ENCODE results near the gene PHACTR3.

PHACTR3 gene

DNA sequence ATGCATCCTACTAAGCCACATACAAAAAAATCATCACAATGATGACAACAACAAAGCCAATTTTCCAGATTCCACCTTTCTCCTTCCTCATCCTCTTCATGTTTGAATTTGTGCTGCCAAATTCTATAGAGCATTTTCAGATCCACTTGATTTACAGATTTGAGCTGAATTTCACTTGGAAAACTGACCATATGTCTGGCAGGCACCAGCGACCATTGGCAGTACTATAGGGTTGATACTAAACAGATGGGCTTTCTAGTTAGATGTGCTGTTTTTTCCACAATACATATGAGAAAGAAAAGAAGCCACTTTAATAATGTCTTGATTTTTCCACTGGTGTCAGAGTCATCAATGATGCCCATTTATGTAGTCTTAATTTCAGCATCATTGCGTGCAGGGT lies 127.0 kb downstream of the PHACTR3 start:
- no peak for DNase-seq (ENCODE audit: low read depth in 2 of 2)

DNA sequence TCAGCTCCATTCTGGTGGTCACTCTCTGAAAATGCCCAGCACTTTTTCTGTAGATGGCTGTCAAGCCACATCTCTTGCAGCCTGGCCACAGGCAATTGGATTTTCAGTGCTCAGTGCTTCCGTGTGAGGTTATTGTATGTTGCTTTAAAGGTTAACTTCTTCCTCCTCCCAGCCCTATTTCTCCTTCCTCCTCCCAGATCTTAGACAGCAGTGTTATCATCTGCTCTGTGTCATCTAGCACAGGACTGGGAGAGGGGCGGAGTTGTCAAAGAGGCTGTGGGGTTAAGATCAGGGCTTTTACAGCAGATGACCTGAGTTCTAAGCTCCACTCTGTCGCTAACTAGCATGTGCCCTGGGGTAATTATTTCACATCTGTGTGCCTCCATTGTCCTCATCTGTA lies 129.0 kb downstream of the PHACTR3 start:
- no peak for DNase-seq (ENCODE audit: low read depth in 2 of 2)

DNA sequence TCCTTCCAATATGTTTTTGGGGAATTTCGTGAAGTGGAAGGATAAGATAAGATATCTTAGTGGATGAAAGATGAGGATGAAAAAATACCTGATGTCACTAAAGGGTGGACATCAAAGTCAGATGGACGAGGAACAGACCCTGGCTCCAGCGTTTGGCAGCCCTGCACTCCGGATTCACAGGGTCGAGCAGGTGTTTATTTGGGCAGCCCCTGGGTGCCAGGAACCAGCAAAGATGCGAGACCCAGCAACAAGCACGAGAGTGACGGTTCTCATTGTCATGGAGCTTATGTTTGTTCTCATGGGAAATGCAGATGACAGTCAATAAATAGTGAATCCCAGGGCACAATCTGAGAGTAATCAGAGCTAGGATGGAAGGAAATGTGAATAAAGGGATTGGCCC lies 131.1 kb downstream of the PHACTR3 start:
- DNase-seq (ENCODE audit: low read depth in 2 of 2) = no peak

DNA sequence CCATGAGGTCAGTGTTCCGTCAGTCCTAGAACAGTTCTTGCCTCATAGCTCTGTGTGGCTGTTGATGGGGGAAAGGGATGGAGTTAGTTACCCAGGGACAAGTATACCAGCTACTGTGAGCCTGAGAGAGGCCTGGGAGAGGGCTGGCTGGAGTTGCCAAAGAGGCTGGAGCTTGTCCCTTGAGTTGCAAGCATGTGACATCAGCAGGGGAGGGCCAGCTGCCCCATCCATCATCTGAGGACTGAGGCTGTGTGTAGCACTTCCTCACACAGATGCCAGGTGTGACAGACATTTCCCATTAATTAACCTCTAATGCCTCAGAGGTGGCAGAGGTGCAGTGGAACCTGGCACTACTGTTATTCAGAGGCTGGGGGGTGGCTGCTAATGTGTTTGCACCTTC lies 131.6 kb downstream of the PHACTR3 start:
- no peak for DNase-seq (ENCODE audit: low read depth in 2 of 2)

DNA sequence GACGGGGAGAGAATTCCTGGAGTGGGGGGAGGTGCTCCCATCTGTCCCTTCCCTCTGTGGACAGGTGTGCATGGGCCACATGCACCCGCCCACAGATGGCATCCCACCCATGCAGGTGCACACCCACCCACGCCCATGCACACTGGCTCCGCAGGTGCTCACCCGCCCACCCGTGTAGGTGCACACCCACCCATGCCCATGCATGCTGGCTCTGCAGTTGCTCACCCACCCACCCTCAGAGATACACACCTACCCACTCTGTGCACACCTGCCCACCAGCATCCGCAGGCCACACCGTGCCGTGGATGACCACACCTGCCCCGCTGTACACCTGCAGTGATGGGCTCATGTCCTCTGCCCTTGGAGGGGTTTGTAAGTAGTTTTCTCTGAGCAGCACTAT lies 132.0 kb downstream of the PHACTR3 start:
- no peak for DNase-seq (ENCODE audit: low read depth in 2 of 2)

DNA sequence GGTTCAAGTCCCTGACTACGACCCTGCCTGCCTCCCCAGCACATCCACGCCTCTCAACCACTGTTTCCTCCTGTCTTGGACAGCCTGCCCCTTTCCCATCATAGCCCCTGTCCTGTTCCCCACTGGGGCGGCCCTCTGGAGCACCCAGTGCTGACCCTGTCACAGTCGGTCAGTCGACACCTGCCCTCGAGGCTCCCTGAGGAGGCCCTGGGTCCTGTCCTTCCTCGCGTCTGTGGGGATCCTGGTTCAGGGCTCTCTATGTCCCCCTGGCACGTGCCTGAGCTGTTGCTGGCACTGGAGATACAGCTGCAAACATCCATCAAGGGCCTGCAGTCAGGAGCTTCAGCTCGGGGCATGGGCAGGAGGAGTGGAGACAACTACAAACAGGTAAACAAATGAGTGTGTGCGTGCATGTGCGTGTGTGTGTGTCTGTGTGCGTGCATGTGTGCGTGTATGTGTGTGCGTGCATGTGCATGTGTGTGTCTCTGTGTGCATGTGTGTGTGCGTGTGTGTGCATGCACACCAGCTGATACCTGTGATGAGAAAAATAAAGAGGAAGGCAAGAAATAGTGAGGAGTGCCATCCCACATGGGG lies 132.8 kb downstream of the PHACTR3 start:
- DNase-seq (ENCODE audit: low read depth in 2 of 2) = no peak

DNA sequence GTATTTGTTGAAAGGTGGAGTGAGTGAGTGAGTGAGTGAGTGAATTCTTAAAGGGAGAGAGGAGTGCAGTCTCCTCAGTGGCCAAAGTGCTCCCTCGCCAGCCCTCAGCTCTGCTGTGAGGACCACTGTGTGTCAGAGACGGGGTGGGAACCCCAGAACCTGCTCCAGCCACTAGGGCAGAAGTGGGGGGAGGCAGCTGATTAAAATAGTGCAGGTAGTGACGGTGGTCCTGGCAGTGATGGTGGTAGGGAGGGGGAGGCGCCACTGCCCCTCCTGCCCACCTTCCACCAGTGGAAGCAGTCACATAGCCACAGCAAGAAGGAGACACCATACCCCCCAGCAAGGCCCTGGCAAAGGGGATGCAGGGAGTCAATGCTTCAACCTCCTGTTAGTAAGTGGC lies 133.5 kb downstream of the PHACTR3 start:
- no peak for DNase-seq (ENCODE audit: low read depth in 2 of 2)

DNA sequence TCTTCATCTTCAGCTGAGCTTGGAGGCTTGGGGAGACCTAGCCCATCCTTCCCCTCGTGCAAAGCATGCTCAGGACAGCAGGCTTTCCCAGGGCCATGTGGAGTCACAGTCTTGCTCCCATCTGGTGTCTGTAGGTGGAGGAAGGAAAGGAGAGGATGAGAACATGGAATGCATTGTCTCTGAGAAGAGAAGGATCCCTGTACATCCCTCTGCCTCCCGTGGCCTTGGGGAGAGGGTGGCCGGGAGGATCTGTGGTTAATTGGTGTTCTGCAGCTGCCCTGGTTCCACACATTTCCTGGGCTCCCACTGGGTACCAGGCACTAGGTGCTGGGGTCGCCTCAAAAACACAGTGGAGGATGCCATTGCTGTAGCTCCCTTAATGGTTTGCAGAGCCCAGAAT lies 134.5 kb downstream of the PHACTR3 start:
- DNase-seq (ENCODE audit: low read depth in 2 of 2) = no peak

DNA sequence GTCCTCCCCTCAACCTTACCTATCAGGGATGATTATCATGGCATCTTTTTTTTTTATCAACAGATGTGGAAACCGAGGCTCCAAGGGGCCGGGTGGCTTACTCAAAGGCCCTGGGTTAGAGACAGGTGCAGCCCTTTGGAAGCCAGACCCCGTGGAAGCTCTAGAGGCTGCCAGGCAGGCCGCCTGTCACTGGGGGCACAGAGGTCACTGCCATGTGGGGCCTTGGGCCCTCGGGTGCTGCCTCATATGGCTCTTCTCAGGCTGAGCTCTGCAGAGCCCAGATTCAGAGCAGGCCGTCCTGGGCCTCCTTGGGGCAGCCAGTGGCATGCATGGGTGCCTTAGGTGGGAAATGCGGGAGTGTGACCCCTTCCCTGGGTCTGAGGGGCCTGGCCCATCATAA lies 136.3 kb downstream of the PHACTR3 start:
- DNase-seq (ENCODE audit: low read depth in 2 of 2) = no peak

DNA sequence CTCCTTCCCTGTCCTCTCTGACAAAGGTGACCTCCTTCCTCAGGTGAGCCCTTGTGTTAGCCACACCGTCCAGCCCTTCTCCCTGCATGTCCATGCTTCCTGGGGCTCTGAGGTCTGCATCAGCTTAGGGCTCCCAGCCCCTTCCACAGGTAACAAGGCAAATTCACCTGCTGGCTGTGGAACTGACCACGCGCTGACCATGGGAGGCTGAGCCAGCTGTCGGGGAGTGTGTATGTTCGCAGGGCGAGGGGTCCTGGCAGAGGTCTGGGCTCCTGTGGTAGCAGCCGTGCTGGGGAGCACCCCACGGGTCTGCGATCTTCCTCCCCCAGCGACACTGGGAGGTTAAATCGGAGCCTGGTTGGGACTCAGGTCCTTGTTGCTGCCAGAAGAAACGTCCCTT lies 136.7 kb downstream of the PHACTR3 start:
- DNase-seq (ENCODE audit: low read depth in 2 of 2) = no peak

DNA sequence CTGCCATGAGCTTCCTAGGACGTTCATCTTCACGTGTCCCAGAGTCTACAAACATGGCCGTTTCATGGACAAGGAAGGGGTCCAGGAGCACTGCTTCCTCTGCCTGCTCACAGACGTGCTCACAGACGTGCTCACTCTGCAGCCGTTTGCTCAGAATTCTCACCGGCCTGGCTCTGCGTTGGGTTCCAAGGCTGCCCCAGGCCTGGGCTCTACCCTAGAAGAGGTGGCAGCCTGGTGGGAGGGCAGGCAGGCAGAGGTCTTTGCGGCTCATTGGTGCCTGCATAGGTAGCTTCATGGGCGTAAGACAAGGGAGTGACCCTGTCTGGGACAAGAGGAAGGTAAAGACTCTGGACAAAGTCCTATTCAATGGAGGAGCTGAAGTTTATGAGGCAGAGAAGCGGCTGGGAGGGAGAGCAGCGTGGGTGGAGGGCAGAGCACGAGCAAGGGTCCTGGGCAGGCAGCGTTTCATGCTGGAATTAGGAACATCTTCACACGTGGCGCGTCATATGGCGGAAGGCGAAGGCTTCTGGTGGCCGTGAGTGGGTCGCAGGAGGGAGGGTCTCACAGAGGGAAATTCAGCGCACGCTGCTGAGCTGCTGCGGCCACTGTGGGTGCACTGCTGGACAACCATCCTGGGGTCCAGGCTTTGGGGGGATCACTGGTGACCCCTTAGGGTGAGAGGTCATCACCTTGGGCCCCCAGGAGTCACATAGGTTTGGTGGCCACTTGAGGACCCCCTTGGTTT lies 138.2 kb downstream of the PHACTR3 start:
- DNase-seq (ENCODE audit: low read depth in 2 of 2) = no peak

DNA sequence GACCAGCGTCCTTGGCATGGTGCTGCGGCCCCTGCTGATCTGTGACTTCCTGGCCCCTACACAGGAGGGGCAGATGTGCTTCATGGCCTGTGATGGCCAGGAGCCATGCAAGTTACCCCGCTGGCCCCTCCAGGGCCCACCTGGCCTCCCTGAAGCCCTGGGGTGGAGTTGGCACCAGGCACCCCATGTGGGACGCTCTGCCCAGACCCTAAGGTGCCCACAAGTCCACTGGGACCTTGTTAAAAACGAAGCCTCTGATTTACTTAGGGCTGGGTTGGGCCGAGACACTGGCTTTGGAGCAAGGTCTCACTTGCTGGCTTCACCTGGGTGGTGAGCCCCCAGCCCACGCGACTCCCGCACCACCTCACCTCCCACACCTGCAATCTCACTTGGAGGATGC lies 139.0 kb downstream of the PHACTR3 start:
- DNase-seq (ENCODE audit: low read depth in 2 of 2) = no peak

DNA sequence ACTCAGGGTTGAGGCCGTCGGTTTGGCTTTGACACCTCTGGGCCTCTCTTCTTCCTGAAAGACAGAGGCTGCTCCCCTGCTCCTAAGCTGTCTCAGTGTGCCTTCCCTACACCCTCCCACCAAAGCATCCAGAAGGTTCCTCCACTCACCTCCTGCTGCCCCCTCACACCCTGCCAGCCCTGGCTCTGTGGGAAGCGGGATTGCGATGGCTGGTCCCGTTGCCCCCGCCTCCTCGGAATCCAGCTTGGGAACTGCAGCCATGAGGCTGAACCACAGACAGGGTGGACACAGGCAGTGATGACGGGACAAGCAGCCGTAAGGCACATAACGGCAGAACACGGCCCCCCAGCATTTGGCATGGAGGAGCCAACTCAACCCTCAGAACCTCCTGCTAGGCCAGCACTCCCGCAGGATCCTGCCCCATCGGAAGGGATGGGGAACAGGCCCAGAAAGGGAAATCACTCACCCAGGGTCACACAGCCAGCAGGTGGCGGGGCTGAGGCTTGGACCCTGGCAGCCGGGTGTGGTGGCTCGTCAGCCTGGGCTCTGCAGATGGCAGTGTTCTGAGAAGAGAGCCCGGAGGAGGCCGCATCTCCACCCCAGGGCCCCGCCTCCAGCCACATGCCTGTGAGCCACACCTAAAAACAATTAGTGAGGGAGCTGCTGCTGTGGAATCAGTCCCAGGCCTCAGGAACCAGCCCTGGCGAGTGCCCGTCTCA lies 139.6 kb downstream of the PHACTR3 start:
- DNase-seq (ENCODE audit: low read depth in 2 of 2) = no peak

DNA sequence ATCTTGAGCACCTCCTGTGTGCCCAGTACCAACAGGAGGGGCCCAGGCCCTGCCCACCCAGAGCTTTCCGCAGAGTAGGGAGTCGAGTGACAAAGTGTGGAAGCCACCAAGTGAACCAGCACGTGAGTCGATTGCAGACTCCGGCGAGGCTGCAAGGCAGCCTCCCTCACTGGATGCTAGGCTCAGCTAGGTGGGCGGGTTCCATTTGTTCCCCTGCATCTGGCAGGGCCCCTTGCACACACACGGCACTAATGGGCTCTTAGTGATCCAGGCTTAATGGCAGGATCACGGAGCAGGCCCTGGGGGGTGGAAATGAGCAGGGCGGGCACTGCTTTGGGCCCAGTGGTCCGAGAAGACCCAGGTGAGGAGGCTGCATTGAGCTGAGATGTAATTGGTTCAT lies 140.4 kb downstream of the PHACTR3 start:
- DNase-seq (ENCODE audit: low read depth in 2 of 2) = no peak

DNA sequence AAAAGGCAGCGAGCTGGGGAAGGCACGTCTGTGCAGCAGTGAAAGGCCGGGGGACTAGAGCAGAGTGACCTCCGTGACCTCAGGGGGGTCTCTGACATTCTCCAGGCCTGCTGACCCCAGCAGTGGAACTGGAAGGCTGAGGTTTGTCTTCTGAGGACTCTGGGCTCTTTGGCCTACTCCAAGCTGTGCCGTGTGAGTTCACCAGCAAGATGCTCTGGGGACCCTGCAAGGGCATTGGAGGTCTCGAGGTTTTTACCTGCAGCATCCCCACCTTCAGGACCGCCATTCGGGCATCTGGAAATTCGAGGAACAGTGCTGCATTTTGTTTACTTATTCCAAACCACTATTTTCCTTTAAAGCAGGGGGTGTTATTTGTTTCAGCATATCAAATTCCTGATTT lies 140.9 kb downstream of the PHACTR3 start:
- DNase-seq (ENCODE audit: low read depth in 2 of 2) = no peak

DNA sequence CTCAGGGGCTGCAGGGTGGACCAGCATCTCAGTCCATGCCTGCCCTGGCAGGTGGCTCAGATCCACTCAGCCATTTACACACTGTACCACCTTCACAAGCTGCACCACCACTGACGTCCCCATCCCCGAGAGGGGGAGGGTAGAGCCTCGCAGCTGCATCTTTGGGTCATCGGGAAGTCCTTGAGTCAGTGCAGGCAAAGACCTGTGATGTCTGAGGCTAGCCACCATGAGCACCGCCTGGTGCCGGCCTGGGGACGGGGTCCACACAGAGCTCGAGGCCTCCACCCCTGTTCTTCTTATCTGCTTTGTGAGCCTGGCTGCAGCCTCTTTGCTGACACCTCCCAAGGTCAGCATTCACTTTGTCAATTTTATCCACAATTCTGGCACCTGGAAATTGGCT lies 141.4 kb downstream of the PHACTR3 start:
- no peak for DNase-seq (ENCODE audit: low read depth in 2 of 2)

DNA sequence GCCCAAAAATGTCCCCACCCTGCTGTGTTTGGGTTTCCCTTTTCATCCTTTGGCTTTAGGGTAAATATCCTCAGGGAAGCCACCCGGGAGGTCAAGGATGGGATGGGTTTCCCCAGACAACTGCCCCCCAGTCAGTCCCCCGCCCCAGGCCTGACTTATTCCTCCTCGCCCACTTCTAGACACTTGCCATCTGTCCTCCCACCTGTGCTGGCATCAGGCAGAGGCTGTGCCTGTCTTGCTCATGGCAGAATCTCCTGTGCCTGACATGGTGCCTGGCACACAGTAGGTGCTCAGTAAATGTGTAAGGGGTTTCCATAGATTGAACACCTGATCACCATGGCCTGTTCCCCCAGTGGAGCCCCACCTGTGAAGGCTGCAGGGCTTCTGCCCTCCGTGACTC lies 141.8 kb downstream of the PHACTR3 start:
- no peak for DNase-seq (ENCODE audit: low read depth in 2 of 2)

DNA sequence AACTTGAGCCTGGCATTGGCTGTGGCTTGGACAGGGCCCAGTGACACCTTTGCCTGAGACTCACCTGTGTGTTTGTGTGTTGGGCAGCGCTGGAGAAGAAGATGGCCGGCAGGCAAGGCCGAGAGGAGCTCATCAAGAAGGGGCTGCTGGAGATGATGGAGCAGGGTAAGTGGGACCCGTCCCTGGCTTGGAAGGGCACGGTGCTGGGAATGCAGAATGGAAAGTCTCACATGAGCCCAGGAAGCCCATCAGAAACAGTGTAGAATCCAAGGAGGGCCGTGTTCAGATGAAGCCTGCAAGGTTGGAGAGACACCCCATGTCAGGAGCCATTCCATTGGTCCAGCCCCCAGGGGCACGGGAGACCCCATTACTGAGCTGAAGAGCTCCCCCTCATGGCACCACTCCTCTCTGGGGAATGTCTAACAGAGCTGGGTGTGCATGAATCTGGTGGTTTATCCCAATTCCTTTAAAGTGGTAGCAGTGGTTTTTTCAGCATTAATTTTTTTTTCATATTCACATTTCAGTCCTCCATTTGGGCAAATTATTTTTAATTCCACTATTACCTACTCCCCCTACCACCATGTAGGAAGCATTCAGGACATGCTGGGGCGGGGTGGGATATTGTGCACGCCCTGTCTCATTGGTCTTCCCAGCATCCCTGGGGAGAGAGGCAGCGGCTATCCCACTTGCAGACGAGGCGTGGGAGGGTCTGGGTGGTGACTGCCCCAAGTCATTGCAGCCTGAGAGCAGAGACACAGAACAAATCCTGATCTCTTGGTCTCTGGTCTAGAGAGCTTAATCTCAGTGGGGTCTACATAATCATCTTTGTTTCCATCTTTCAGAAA lies 143.6 kb downstream of the PHACTR3 start:
- DNase-seq (ENCODE audit: low read depth in 2 of 2) = no peak

DNA sequence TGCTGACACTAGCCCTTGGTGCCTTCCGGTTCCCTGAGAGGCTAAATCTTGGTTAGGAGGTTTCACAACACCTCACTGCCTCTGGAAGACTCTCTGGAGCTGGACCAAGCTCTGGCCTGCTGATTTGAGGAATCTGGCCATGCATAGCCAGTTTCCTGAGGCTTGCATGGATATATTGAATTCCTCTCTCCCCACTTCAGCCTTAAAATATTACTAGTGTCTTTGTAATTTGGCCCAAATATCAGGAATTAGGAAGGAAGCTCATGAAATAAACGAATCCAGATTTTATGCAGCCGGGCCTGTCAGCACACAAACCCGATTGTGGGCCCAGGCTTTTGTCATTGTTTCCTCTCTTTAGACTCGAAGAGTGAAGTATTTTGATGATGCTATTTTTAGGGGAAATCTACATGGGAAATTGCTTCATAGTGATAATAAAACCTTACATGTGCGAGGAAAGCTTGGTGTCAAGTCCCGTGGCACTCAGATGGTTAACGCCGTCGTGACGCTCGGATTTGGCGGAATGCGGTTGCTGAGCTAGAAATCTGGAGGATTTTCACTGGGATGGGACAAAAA lies 144.4 kb downstream of the PHACTR3 start:
- DNase-seq (ENCODE audit: low read depth in 2 of 2) = no peak

DNA sequence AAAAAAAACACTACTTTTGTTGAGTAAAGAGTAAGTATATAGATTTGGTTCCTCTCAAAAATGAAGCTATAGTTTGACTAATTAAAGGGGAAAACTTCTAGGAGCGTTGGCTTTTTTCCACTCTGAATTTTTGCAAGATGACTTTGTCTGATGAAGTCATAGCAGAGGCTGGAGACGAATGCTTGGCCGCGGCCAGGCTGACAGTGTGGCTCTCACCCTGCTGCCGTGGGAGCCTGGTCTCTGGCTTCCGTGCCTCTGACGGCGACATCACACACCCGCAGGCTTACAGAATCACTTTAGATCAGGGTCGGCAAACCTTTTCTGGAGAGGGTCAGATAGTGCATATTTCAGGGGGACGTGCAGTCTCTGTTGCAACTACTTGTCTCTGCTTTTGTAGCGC lies 145.0 kb downstream of the PHACTR3 start:
- DNase-seq (ENCODE audit: low read depth in 2 of 2) = no peak

DNA sequence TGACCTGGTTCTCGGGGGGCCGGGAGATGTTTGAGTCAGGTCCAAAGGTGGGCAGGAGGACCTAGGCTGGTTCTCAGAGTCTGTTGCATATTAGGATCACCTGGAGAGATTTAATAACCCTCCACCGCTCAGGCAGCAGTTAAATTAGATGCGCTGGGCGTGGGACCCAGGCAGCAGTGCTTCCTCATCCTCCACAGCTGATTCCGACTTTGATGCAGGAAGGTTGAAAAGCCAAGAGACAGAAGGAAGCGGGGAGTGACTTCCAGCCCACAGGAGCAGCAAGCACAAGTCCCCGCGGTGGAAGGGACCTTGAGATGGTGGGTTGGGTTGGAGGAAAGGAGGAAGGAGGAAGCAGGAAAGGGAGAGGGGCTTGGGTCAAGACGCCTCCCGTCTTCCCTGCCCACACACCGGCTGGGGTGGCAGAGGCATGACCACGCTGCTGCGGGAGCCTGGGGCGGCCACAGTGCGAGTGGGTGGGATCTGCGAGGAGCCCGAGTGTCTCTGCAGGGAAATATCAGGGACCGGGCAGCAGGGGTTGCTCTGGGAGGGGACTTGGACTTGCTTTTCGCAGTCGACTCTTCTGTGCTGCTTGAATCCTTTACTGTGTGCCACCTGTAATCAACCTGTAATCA lies 146.0 kb downstream of the PHACTR3 start:
- DNase-seq (ENCODE audit: low read depth in 2 of 2) = no peak

Measured in stimulated activated CD4-positive, alpha-beta T cell treated with anti-CD3 and anti-CD28 coated beads, Interleukin-12 subunit alpha, Interleukin-12 subunit beta, amount 100 ng/mL, for 24 hours (primary cell).